ENCODE results near the gene SLC15A1.

- TF ChIP-seq, protein P1, sequence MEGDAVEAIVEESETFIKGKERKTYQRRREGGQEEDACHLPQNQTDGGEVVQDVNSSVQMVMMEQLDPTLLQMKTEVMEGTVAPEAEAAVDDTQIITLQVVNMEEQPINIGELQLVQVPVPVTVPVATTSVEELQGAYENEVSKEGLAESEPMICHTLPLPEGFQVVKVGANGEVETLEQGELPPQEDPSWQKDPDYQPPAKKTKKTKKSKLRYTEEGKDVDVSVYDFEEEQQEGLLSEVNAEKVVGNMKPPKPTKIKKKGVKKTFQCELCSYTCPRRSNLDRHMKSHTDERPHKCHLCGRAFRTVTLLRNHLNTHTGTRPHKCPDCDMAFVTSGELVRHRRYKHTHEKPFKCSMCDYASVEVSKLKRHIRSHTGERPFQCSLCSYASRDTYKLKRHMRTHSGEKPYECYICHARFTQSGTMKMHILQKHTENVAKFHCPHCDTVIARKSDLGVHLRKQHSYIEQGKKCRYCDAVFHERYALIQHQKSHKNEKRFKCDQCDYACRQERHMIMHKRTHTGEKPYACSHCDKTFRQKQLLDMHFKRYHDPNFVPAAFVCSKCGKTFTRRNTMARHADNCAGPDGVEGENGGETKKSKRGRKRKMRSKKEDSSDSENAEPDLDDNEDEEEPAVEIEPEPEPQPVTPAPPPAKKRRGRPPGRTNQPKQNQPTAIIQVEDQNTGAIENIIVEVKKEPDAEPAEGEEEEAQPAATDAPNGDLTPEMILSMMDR (IDR thresholded peaks at IDR 0.05), result peak; percentile 82 to 93 (median 89)
- TF ChIP-seq POLR2A (IDR thresholded peaks at IDR 0.05), result no peak
These were observed 98.9 kb downstream of the SLC15A1 start for GRCh38 chr13:98653463-98653985.

Data from heart left ventricle (tissue), 13 donors.